Mesenchymal stem cell (in vitro differentiated cells and primary cell): ENCODE data around the gene PGGT1B.

ENCODE experiments used
- DNase-seq: peaks from one replicate; pipeline ENCODE4 v3.0.0-alpha.2; 2013
- H2AFZ ChIP-seq: one replicate; pipeline ENCODE4 v1.6.1; 2013; ENCODE audit warnings: low read depth, mild to moderate bottlenecking, control low read depth, inconsistent platforms, low read length, moderate library complexity
- H2AK5ac ChIP-seq: 2 replicates; pipeline ENCODE4 v1.6.1; 2013; ENCODE audit warnings: low read length, moderate library complexity, mild to moderate bottlenecking, inconsistent platforms; ENCODE audit not compliant: severe bottlenecking
- H2BK120ac ChIP-seq: one replicate; pipeline ENCODE4 v1.6.1; 2013; ENCODE audit warnings: low read depth, mild to moderate bottlenecking, inconsistent platforms, low read length, moderate library complexity
- H2BK12ac ChIP-seq, 2 experiments: one replicate each; pipeline ENCODE4 v1.6.1; 2013; ENCODE audit warnings: inconsistent platforms in 2 of 2, low read length in 2 of 2, mild to moderate bottlenecking in 2 of 2, moderate library complexity in 2 of 2, control low read depth in 1 of 2
- H2BK15ac ChIP-seq: one replicate; pipeline ENCODE4 v1.6.1; 2013; ENCODE audit warnings: mild to moderate bottlenecking, low read depth, inconsistent platforms; ENCODE audit not compliant: poor library complexity, severe bottlenecking
- H2BK5ac ChIP-seq: 2 replicates; pipeline ENCODE4 v1.6.1; 2013; ENCODE audit warnings: low read depth, mild to moderate bottlenecking, low read length, control low read depth, inconsistent platforms; ENCODE audit not compliant: poor library complexity, severe bottlenecking
- H3K14ac ChIP-seq, 2 experiments: one replicate each; pipeline ENCODE4 v1.6.1; 2013; ENCODE audit warnings: inconsistent platforms in 2 of 2, low read length in 2 of 2, control low read depth in 1 of 2, mild to moderate bottlenecking in 1 of 2, moderate library complexity in 1 of 2
- H3K18ac ChIP-seq, 2 experiments: one replicate each; pipeline ENCODE4 v1.6.1; 2013; ENCODE audit warnings: inconsistent platforms in 2 of 2, low read length in 2 of 2, control low read depth in 1 of 2, low read depth in 1 of 2, mild to moderate bottlenecking in 1 of 2
- H3K23ac ChIP-seq, 2 experiments: one replicate each; pipeline ENCODE4 v1.6.1; 2013; ENCODE audit warnings: inconsistent platforms in 2 of 2, low read length in 2 of 2, mild to moderate bottlenecking in 2 of 2, moderate library complexity in 2 of 2, control low read depth in 1 of 2
- H3K27ac ChIP-seq: 2 replicates; pipeline ENCODE4 v1.5.1; 2013; ENCODE audit warnings: mild to moderate bottlenecking, moderate library complexity, low read length, control low read depth, inconsistent platforms; ENCODE audit not compliant: poor library complexity, severe bottlenecking
- H3K27me3 ChIP-seq, 2 experiments: 2 replicates each; pipeline versions ENCODE4 v1.6.1 to v1.7.0; 2013; ENCODE audit warnings: low read length in 2 of 2, mild to moderate bottlenecking in 2 of 2, moderate library complexity in 2 of 2, control low read depth in 1 of 2, inconsistent platforms in 1 of 2; ENCODE audit not compliant: control insufficient read depth in 1 of 2, insufficient read depth in 1 of 2
- H3K36me3 ChIP-seq, 2 experiments: 2 replicates each; pipeline versions ENCODE4 v1.6.1 to v1.7.0; 2013; ENCODE audit warnings: low read length in 2 of 2, control low read depth in 1 of 2, inconsistent platforms in 1 of 2, low read depth in 1 of 2, mild to moderate bottlenecking in 1 of 2; ENCODE audit not compliant: insufficient read depth in 2 of 2, control insufficient read depth in 1 of 2
- H3K4ac ChIP-seq, 2 experiments: one replicate each; pipeline ENCODE4 v1.6.1; 2013; ENCODE audit warnings: inconsistent platforms in 2 of 2, low read length in 2 of 2, mild to moderate bottlenecking in 2 of 2, moderate library complexity in 2 of 2, control low read depth in 1 of 2, low read depth in 1 of 2
- H3K4me1 ChIP-seq: 2 replicates; pipeline ENCODE4 v1.6.1; 2013; ENCODE audit warnings: low read depth, low read length, control low read depth; ENCODE audit not compliant: control insufficient read depth, insufficient read depth
- H3K4me2 ChIP-seq: 2 replicates; pipeline ENCODE4 v1.6.1; 2013; ENCODE audit warnings: low read length, mild to moderate bottlenecking, inconsistent platforms; ENCODE audit not compliant: poor library complexity, severe bottlenecking
- H3K4me3 ChIP-seq, 2 experiments: 2 replicates each; pipeline versions ENCODE4 v1.5.1 to v1.7.0; 2013; ENCODE audit warnings: low read length in 2 of 2, mild to moderate bottlenecking in 2 of 2, control low read depth in 1 of 2, low read depth in 1 of 2; ENCODE audit not compliant: insufficient read depth in 1 of 2
- H3K79me1 ChIP-seq: replicated peaks from 2 replicates; pipeline ENCODE4 v1.6.1; 2013; ENCODE audit warnings: mild to moderate bottlenecking, control low read depth, low read length, inconsistent platforms; ENCODE audit not compliant: poor library complexity, severe bottlenecking
- H3K9ac ChIP-seq: 2 replicates; pipeline ENCODE4 v1.7.0; 2013; ENCODE audit warnings: mild to moderate bottlenecking, low read length, moderate library complexity
- H3K9me3 ChIP-seq: 2 replicates; pipeline ENCODE4 v1.7.0; 2013; ENCODE audit warnings: mild to moderate bottlenecking, low read length; ENCODE audit not compliant: control insufficient read depth
- H4K8ac ChIP-seq: one replicate; pipeline ENCODE4 v1.6.1; 2013; ENCODE audit warnings: inconsistent platforms, mild to moderate bottlenecking, low read length, moderate library complexity
- H4K91ac ChIP-seq: one replicate; pipeline ENCODE4 v1.6.1; 2013; ENCODE audit warnings: mild to moderate bottlenecking, low read length, inconsistent platforms
- WGBS: methylation state at CpG from one replicate; pipeline ENCODE4 v1.1.7; 2013; ENCODE audit warnings: mixed read lengths; 5-methylcytosine and 5-hydroxymethylcytosine counted together

Gene PGGT1B

GRCh38 chr5:115246361-115246991, 16.2 kb downstream of the PGGT1B start:
- Histone ChIP-seq H2BK120ac (no peak overlapping the region), H4K8ac (no peak overlapping the region), H3K23ac (no peak overlapping the region), H2BK5ac (no peak overlapping the region), H2BK15ac (no peak overlapping the region), H3K27ac (no peak overlapping the region), H4K91ac (no peak overlapping the region), H3K36me3 (peaks cover 0 to 15% of the 10 kb centered on the region in 2 experiments), H3K4me1 (no peaks in the 10 kb centered on the region), H3K18ac (no peak overlapping the region), H3K9ac (no peak overlapping the region), H3K4ac (no peak overlapping the region), H3K27me3 (no peaks in the 10 kb centered on the region), H3K14ac (no peak overlapping the region), H3K9me3 (no peaks in the 10 kb centered on the region), H2AFZ (no peak overlapping the region), H3K79me1 (peaks cover 12% of the 10 kb centered on the region), H3K4me2 (no peak overlapping the region), H2AK5ac (no peak overlapping the region), H2BK12ac (no peak overlapping the region), H3K4me3 (no peak overlapping the region)
- peak; percentile 57 for DNase-seq
- 68% methylated on average over 1 of the region's 3 CpGs for WGBS

GRCh38 chr5:115243412-115243811, 19.3 kb downstream of the PGGT1B start:
- Histone ChIP-seq H3K27ac (no peak overlapping the region), H2AFZ (no peak overlapping the region), H3K18ac (no peak overlapping the region), H3K9me3 (no peaks in the 10 kb centered on the region), H3K23ac (no peak overlapping the region), H3K4me3 (no peak overlapping the region), H3K9ac (peak overlapping the region; percentile 12), H3K36me3 (peaks cover 4 to 38% of the 10 kb centered on the region in 2 experiments), H2BK15ac (no peak overlapping the region), H2BK5ac (no peak overlapping the region), H2AK5ac (no peak overlapping the region), H3K79me1 (peaks cover 17% of the 10 kb centered on the region), H3K14ac (no peak overlapping the region), H3K4me1 (no peaks in the 10 kb centered on the region), H3K27me3 (no peaks in the 10 kb centered on the region), H3K4me2 (no peak overlapping the region), H4K91ac (no peak overlapping the region), H2BK120ac (no peak overlapping the region), H2BK12ac (no peak overlapping the region), H3K4ac (no peak overlapping the region), H4K8ac (peak overlapping the region; percentile 37)
- DNase-seq = peak; percentile 10

GRCh38 chr5:115241881-115242642, 20.6 kb downstream of the PGGT1B start:
- H3K18ac ChIP-seq = no peak overlapping the region
- H3K9me3 ChIP-seq = no peaks in the 10 kb centered on the region
- H3K14ac ChIP-seq = no peak overlapping the region
- H2AFZ ChIP-seq = no peak overlapping the region
- no peak overlapping the region for H3K27ac ChIP-seq
- 100% methylated on average over 3 of the region's 4 CpGs for WGBS
- no peak overlapping the region for H2AK5ac ChIP-seq
- no peak overlapping the region for H2BK15ac ChIP-seq
- H2BK12ac ChIP-seq = no peak overlapping the region
- H3K4me1 ChIP-seq = no peaks in the 10 kb centered on the region
- peaks cover 4 to 42% of the 10 kb centered on the region in 2 experiments for H3K36me3 ChIP-seq
- H3K9ac ChIP-seq = no peak overlapping the region
- no peak overlapping the region for H4K91ac ChIP-seq
- no peak for DNase-seq
- no peak overlapping the region for H3K4me3 ChIP-seq
- no peak overlapping the region for H2BK5ac ChIP-seq
- H2BK120ac ChIP-seq = no peak overlapping the region
- H3K4ac ChIP-seq = no peak overlapping the region
- H3K23ac ChIP-seq = no peak overlapping the region
- H3K79me1 ChIP-seq = peaks cover 17% of the 10 kb centered on the region
- no peaks in the 10 kb centered on the region for H3K27me3 ChIP-seq
- H3K4me2 ChIP-seq = no peak overlapping the region
- H4K8ac ChIP-seq = no peak overlapping the region

GRCh38 chr5:115237066-115237465, 25.6 kb downstream of the PGGT1B start:
- Histone ChIP-seq H3K9me3 (no peaks in the 10 kb centered on the region), H4K91ac (no peak overlapping the region), H3K79me1 (peaks cover 14% of the 10 kb centered on the region), H3K27ac (no peak overlapping the region), H2AFZ (no peak overlapping the region), H2BK15ac (no peak overlapping the region), H3K14ac (no peak overlapping the region), H3K18ac (no peak overlapping the region), H2BK5ac (no peak overlapping the region), H2BK120ac (no peak overlapping the region), H2BK12ac (no peak overlapping the region), H3K4me3 (no peak overlapping the region), H4K8ac (no peak overlapping the region), H3K4ac (no peak overlapping the region), H3K9ac (no peak overlapping the region), H2AK5ac (no peak overlapping the region), H3K36me3 (peaks cover 4 to 77% of the 10 kb centered on the region in 2 experiments), H3K27me3 (no peaks in the 10 kb centered on the region), H3K4me1 (no peaks in the 10 kb centered on the region), H3K23ac (no peak overlapping the region), H3K4me2 (no peak overlapping the region)
- WGBS = 96% methylated on average over 3 of the region's 3 CpGs
- DNase-seq = no peak
